Retina (tissue), 1 donor: Measurements from ENCODE around the gene KLK1.

Experiments
- DNase-seq: peaks from one replicate; pipeline ENCODE4 v3.0.0-alpha.2; 2016

Gene KLK1

DNA sequence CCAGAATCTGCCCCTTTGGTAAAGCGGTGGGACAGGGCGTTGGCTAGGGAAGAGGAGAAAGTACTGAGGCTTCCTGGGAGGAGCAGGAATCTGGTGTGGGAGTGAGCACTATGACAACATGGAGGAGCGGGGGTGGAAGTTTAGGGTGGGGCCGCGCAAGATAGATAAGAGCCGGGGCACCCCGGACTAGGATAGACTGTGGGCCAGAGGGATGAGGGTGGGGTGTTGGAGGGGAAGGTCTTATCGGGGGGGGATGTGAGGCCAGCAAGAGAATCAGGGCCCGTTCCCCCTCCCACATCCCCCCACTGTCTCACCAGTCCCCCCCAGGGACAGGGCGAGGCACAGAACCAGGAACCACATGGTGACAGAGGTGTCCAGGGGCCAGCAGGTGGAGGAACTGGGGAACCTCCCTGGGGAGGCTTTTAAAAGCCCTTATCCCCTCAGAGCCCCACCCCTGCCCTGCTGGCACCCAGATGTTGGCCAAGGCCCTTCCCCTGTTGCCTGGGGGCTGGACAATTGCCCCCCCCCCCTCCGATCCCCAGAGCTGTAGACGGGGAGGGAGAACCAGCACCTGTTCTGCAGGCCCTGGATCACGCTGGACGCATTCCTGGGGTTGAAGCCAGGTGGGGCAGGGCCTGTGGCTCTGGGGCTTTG, at the start of gene KLK1:
Gene KLK1 (minus strand): TSS at position 399 of the 654 bp plus-strand sequence. CDS start 39 bp downstream, at position 360.
- no peak for DNase-seq

GRCh38 chr19:50873056-50873455, 49.5 kb upstream of the KLK1 start, which contains the start of gene KLK2:
Gene KLK2, plus strand, starts transcription at chr19:50873439. Its CDS starts 35 bp downstream, at chr19:50873474.
- no peak for DNase-seq

GRCh38 chr19:50870417-50871089, 47.0 kb upstream of the KLK1 start:
- no peak for DNase-seq

DNA sequence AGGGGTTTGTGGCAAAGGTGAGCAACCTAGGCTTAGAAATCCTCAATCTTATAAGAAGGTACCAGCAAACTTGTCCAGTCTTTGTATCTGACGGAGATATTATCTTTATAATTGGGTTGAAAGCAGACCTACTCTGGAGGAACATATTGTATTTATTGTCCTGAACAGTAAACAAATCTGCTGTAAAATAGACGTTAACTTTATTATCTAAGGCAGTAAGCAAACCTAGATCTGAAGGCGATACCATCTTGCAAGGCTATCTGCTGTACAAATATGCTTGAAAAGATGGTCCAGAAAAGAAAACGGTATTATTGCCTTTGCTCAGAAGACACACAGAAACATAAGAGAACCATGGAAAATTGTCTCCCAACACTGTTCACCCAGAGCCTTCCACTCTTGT, 45.9 kb upstream of the KLK1 start:
- no peak for DNase-seq

DNA sequence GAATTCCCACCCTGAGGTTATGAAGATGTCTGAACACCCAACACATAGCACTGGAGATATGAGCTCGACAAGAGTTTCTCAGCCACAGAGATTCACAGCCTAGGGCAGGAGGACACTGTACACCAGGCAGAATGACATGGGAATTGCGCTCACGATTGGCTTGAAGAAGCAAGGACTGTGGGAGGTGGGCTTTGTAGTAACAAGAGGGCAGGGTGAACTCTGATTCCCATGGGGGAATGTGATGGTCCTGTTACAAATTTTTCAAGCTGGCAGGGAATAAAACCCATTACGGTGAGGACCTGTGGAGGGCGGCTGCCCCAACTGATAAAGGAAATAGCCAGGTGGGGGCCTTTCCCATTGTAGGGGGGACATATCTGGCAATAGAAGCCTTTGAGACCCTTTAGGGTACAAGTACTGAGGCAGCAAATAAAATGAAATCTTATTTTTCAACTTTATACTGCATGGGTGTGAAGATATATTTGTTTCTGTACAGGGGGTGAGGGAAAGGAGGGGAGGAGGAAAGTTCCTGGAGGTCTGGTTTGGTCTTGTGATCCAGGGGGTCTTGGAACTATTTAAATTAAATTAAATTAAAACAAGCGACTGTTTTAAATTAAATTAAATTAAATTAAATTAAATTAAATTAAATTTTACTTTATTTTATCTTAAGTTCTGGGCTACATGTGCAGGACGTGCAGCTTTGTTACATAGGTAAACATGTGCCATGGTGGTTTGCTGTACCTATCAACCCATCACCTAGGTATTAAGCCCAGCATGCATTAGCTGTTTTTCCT, 38.1 kb upstream of the KLK1 start:
- no peak for DNase-seq

DNA sequence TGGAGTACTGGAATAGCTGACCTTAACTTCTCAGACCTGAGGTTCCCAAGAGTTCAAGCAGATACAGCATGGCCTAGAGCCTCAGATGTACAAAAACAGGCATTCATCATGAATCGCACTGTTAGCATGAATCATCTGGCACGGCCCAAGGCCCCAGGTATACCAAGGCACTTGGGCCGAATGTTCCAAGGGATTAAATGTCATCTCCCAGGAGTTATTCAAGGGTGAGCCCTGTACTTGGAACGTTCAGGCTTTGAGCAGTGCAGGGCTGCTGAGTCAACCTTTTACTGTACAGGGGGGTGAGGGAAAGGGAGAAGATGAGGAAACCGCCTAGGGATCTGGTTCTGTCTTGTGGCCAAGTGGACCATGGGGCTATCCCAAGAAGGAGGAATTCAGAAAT, 37.4 kb upstream of the KLK1 start:
- no peak for DNase-seq

DNA sequence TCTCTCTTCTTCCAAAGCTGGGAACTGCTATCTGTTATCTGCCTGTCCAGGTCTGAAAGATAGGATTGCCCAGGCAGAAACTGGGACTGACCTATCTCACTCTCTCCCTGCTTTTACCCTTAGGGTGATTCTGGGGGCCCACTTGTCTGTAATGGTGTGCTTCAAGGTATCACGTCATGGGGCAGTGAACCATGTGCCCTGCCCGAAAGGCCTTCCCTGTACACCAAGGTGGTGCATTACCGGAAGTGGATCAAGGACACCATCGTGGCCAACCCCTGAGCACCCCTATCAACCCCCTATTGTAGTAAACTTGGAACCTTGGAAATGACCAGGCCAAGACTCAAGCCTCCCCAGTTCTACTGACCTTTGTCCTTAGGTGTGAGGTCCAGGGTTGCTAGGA, 36.3 kb upstream of the KLK1 start:
- DNase-seq: no peak

- no peak for DNase-seq
Measured at GRCh38 chr19:50858886-50859285, 35.3 kb upstream of the KLK1 start.

DNA sequence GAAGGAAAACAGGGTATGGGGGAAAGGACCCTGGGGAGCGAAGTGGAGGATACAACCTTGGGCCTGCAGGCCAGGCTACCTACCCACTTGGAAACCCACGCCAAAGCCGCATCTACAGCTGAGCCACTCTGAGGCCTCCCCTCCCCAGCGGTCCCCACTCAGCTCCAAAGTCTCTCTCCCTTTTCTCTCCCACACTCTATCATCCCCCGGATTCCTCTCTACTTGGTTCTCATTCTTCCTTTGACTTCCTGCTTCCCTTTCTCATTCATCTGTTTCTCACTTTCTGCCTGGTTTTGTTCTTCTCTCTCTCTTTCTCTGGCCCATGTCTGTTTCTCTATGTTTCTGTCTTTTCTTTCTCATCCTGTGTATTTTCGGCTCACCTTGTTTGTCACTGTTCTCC, 33.8 kb upstream of the KLK1 start:
- no peak for DNase-seq

DNA sequence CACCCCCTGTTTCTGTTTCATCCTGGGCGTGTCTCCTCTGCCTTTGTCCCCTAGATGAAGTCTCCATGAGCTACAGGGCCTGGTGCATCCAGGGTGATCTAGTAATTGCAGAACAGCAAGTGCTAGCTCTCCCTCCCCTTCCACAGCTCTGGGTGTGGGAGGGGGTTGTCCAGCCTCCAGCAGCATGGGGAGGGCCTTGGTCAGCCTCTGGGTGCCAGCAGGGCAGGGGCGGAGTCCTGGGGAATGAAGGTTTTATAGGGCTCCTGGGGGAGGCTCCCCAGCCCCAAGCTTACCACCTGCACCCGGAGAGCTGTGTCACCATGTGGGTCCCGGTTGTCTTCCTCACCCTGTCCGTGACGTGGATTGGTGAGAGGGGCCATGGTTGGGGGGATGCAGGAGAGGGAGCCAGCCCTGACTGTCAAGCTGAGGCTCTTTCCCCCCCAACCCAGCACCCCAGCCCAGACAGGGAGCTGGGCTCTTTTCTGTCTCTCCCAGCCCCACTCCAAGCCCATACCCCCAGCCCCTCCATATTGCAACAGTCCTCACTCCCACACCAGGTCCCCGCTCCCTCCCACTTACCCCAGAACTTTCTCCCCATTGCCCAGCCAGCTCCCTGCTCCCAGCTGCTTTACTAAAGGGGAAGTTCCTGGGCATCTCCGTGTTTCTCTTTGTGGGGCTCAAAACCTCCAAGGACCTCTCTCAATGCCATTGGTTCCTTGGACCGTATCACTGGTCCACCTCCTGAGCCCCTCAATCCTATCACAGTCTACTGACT, 31.2 kb upstream of the KLK1 start, which contains the start of gene KLK3:
Gene KLK3 (plus strand): TSS at position 280 of the 775 bp plus-strand sequence. CDS start 41 bp downstream, at position 321.
- no peak for DNase-seq

GRCh38 chr19:50851620-50852019, 28.0 kb upstream of the KLK1 start:
- DNase-seq: no peak

GRCh38 chr19:50850738-50851137, 27.2 kb upstream of the KLK1 start:
- DNase-seq: no peak

DNA sequence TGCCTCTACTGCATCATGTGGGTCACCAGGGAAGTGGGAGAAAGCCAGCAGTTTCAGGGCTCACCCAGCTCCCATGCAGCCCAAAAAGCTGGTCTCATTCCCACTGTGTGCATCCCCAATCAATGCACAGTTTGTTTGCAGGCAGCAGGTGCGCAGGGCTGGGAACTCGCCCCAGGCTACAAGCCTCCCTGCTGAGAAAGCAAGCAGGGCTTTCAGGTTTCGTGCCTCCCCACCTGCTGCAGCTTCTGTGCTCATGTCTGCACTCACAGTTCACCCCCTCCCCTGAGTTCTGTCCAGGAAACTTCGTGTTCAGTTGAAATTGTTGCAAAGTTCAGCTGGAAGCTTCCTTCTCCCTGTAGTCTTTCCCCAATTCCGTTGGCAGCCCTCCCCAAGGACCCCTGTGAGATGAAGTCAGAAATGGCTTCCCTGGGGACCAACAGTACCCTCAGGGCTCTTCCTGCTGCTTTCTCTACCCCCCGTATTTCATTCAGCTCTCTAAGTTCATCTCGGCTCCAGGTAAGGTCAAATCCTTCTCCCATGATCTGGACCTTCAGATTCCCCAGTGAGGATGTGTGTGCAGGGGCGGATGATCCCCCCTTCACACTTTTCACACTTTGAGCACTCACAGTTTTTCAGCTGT, 20.8 kb upstream of the KLK1 start:
- no peak for DNase-seq

DNA sequence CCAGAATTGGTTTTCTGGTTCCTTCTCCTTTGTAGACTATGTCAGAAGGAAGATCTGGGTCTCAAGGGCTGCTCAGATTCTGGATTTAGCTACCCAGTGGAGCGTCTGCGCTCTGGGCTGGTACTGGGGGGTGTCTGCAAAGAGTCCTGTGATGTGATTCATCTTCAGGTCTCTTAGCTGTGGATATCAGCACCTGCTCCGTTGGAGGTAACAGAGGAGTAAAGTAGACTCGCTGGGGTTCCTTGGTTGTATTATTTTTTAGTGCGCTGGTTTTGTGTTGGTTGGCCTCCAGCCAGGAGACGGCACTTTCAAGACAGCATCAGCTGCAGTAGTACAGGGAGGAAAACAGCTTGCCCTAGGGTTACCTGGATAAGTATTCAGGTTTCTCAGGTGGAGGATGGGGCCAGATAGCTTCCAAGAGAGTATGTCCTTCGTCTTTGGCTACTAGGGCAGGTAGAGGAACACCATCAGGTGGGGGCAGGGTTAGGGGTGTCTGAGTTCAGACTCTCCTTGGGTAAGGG, 20.2 kb upstream of the KLK1 start:
- DNase-seq: no peak

GRCh38 chr19:50843205-50843604, 19.6 kb upstream of the KLK1 start:
- no peak for DNase-seq

- no peak for DNase-seq
Measured at GRCh38 chr19:50842130-50842529, 18.5 kb upstream of the KLK1 start.

- DNase-seq: no peak
Measured at GRCh38 chr19:50839712-50840655, 16.4 kb upstream of the KLK1 start.

- no peak for DNase-seq
Measured at GRCh38 chr19:50838239-50838638, 14.7 kb upstream of the KLK1 start.

GRCh38 chr19:50837300-50837699, 13.7 kb upstream of the KLK1 start:
- no peak for DNase-seq

DNA sequence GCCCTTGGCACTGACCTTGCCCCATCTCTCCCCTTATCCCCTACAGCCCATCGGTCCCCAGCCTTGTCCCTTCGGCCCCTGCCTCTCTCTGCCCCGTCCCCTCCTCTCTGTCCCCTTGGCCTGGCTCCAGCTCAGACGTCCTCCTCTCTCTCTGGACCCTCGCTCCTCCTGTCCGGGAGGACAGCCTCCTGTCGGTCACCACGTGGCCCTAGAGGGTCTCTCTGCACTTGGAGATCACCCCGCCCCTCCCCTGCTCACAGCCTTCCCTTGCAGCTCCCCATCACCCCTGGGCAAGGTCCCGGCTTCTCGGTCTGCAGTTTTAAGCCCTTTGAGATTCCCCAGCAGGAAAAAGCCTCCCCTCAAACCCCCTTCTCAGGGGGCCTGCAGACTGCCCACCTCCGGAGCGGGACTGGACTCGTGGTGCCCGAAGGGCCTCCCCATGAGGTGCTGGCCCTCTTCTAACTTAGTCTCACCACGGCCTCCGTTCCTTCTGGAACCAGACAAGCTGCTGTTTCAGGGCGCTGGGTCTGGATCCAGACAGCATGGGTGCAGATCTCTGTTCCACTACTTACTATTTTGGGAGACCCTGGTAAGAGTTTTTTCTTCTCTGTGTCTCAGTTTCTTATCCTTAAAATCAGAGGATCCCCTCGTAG, 13.1 kb upstream of the KLK1 start:
- DNase-seq: no peak
